ENCODE results near the gene THSD7B.
"Not testable (repeated sequence)": the region's sequence is repeated elsewhere in the genome, so short reads cannot be mapped to it uniquely, and the experiment has no call there.

The THSD7B gene

GRCh38 chr2:136956050-136956449 is 190.7 kb downstream of the THSD7B start:
- no peak for DNase-seq

GRCh38 chr2:136957044-136957443 is 191.7 kb downstream of the THSD7B start:
- no peak for DNase-seq

- no peak for DNase-seq
Measured at GRCh38 chr2:136962105-136962725, 196.9 kb downstream of the THSD7B start.

DNA sequence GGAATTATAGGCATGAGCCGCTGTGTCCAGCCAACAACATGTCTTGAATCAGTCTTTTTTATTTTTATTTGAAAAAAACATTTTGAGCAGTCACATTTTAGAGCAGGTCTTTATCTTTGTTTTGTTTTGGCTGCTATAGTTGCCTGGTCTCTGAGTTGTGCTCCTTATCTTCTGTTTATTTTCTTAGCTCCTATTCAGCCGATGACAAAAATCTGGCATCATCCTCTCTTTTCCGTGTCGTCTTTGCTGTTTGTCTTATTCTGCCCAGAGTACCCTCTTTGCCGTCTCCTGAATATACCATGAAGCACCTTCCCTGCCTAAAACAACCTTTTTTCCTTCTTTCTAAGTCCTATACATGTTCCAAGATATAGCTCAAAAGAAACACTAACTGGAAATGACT is 201.1 kb downstream of the THSD7B start:
- no peak for DNase-seq

DNA sequence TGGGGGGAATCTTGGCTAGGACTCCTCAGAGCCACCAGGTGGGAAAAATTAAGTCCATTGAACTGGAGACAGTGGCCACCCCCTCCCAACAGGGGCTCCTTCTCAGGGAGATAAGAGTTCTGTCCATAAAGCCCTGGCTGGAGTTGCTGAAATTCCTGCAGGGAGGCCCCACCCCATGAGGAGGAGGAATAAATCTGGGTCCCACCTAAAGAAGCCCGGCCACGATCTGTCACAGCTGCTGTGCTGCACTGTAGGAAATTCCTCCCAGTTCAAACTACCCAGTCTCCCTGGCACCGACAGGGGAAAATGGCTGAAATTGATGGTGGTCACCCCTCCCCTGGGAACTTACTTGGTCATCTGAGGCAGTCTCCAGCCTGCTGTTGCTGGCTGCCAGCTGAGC is 215.0 kb downstream of the THSD7B start:
- DNase-seq: no peak

DNA sequence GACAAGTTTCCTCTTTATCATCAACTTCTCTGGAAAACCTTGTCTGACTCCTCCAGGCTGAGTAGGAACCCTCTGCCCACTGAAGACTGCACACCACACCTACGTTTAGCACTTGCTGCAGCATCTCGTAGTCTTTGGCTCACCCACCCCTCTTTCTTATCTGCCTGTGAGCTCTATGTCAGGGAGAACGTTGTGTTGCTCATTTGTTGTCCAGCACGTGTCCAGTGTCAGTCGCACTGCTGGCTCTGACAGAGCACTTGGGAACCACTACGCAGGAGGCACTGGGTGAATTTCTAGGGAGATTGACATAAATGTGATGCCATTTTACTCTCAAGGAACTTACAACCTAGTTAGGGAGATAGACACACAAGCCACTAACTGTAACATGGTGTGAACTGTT is 216.3 kb downstream of the THSD7B start:
- DNase-seq: not testable (repeated sequence)

DNA sequence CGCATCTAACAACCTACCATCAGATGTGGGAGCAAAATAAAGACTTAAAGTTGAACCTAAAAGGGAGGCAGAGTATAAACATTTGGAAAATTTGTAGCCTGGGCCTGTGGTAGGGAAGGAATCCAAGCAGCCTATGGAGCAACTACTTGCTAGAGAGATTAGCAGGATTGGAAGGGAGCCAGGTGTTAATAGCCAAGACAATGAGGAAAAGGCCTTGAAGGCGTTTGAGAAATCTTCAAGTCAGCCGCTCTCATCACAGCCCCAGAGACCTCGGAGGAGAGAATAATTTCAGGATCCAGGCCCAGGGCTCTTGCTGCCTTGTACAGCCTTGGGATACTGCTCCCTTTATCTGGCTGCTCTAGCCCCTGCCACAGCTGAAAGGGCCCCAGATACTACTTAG is 219.7 kb downstream of the THSD7B start:
- no peak for DNase-seq

- DNase-seq: no peak
Measured at GRCh38 chr2:136986605-136987221, 221.4 kb downstream of the THSD7B start.

DNA sequence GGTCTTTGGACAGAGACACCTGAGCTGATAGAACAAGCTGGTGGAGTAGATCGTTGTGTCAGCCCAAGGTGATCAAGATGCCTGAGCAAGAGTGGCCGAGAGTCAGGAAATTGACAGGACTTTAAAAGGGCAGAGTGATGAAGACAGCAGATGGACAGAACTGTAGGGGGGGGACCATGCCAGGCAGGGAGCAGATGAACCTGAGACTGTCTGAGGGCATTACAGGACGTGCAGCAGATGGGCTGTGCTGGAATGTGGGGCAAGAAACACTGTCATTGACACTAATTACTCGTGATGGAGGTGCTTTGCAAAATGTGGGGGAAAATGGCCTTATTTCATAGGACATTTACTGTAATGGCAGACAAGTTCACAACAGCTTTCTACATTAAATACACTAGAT is 225.0 kb downstream of the THSD7B start:
- DNase-seq: no peak

DNA sequence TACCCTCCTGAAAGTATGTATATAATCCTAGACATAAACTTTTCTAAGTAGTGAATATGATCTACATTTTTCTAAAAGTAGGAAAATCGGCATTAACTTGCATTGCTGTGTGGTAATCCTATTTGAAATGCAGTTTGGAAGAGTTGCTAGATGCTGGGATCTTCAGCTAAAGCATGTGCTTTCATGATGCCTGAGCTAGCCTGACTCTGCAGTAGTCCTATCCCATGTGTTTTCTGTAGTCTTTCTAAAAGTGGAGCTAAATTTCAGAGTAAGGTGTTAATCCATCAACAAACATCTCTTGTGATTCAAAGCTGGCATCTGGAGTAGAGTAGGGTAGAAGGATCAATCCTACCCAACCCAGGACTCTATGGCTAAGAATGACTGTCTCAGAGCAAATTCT is 229.4 kb downstream of the THSD7B start:
- no peak for DNase-seq

GRCh38 chr2:136997557-136997956 is 232.2 kb downstream of the THSD7B start:
- DNase-seq: no peak

GRCh38 chr2:137000811-137001210 is 235.5 kb downstream of the THSD7B start:
- no peak for DNase-seq

- no peak for DNase-seq
Measured at GRCh38 chr2:137002896-137003295, 237.6 kb downstream of the THSD7B start.

GRCh38 chr2:137005210-137005609 is 239.9 kb downstream of the THSD7B start:
- DNase-seq: no peak

- no peak for DNase-seq
Measured at GRCh38 chr2:137007938-137008337, 242.6 kb downstream of the THSD7B start.

DNA sequence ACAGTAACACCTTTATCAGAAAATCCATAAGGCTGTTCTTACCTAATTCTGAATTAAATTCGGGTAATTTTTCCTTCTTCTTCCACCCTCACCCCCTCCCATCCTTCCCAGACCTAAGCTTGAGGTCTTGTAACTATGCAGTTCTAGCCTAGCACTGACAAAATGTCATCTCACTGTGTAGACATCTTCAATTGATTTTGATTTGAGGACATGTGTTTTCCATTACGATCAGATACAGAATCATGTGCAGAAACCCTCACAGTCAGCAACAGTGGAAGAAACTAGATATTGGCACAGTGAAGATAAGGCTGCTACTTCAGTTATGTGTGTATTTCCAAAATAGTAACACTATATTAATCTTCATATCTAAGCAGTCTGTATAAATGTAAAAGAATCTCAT is 244.6 kb downstream of the THSD7B start:
- no peak for DNase-seq

GRCh38 chr2:137020452-137021196 is 255.3 kb downstream of the THSD7B start:
- DNase-seq: no peak

GRCh38 chr2:137021763-137022162 is 256.4 kb downstream of the THSD7B start:
- no peak for DNase-seq

DNA sequence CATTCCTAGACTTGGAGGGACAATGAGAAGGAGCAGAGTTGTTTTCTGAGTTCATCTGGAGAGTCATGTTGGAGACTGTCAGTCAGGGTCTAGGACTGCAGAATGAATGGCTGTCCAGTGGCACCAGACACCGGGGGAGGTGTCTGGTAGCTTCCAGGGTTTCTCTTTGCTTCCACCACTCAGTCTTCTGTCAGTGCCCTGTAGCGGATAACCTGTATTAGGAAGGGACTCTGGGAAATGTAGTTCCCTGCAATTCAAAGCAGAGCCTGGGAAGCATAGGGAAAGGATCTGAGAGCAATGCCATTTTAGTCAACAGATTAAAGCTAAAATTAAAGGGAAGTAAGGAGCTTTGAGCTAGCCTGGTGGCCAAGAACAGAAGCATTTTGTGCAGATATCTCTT is 257.9 kb downstream of the THSD7B start:
- no peak for DNase-seq

GRCh38 chr2:137031731-137032130 is 266.4 kb downstream of the THSD7B start:
- no peak for DNase-seq

- no peak for DNase-seq
Measured at GRCh38 chr2:137036619-137037018, 271.3 kb downstream of the THSD7B start.

GRCh38 chr2:137039482-137040152 is 274.3 kb downstream of the THSD7B start:
- DNase-seq: no peak

DNA sequence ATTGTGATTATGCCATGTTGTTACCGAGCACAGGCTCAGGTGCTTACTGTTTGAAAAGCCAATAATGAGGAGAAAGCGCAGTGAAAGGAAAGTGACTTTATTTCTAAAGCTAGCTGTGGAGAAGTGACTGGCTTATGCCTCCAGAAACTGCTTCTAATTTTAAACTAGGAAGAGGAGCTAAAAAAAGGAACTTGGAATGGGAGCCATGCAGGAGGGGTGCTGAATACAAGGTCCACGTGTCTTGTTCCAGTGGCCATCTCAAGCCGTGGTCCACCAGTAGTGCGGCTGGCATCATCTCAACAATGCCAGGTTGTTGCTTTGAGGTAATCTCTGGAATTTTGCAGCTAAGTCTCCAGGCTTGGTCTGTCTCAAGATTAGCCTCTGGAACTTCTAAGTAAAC is 282.0 kb downstream of the THSD7B start:
- no peak for DNase-seq

- no peak for DNase-seq
Measured at GRCh38 chr2:137048455-137048854, 283.1 kb downstream of the THSD7B start.
